ENCODE measurements around the gene MROH8. TPM values are rescaled to one million over a fixed set of nuclear protein-coding genes. Genes with fewer than 3 reads are reported as not detected.

MROH8 gene
- total and polyA plus RNA-seq, 2 of the 13 experiments (the other 11 are each of a cell fraction or from before 2014, with no cell fraction given): 2.6 to 5.5 TPM

GRCh38 chr20:37178839-37179682, at the start of gene MROH8, which contains the start of gene RPN2 (continued):
- TF ChIP-seq, protein P1, sequence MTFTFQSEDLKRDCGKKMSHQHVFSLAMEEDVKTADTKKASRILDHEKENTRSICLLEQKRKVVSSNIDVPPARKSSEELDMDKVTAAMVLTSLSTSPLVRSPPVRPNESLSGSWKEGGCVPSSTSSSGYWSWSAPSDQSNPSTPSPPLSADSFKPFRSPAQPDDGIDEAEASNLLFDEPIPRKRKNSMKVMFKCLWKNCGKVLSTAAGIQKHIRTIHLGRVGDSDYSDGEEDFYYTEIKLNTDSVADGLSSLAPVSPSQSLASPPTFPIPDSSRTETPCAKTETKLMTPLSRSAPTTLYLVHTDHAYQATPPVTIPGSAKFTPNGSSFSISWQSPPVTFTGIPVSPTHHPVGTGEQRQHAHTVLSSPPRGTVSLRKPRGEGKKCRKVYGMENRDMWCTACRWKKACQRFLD (CRISPR knock-in tag; IDR thresholded peaks at IDR 0.05; ENCODE audit: borderline replicate concordance): peak; percentile 94; the same call in 1 of the 2 replicates
- TF ChIP-seq ZNF230 (CRISPR knock-in tag; IDR thresholded peaks at IDR 0.05) (peak; percentile 88), RBM22 (optimal IDR thresholded peaks at IDR 0.05; ENCODE audit: low read length) (no peak), HMG20A (CRISPR knock-in tag; IDR thresholded peaks at IDR 0.05; ENCODE audit: borderline replicate concordance) (0 out of 2 replicates have a peak, but pooled peaks have one; percentile 4), CENPX (CRISPR knock-in tag; IDR thresholded peaks at IDR 0.05) (no peak), CENPT (CRISPR knock-in tag; IDR thresholded peaks at IDR 0.05; ENCODE audit: low read depth) (peak; percentile 68), PAF1 (CRISPR knock-in tag; IDR thresholded peaks at IDR 0.05) (no peak), PITX1 (CRISPR knock-in tag; IDR thresholded peaks at IDR 0.05) (peak; percentile 63; the same call in 1 of the 2 replicates), ATF7 (IDR thresholded peaks at IDR 0.05) (peak; percentile 92), ATF7 (CRISPR knock-in tag; IDR thresholded peaks at IDR 0.05) (no peak; the same call in 1 of the 2 replicates), ZBTB14 (CRISPR knock-in tag; IDR thresholded peaks at IDR 0.05) (peak; percentile 40; the same call in 1 of the 2 replicates), MAFK (conservative IDR thresholded peaks at IDR 0.05 in 1 of 2, IDR thresholded peaks at IDR 0.05 in 1 of 2; ENCODE audit: low read length in 2 of 2) (0 out of 4 replicates have a peak, but pooled peaks of 1 of the 2 experiments have one; percentile 4), ZNF260 (CRISPR knock-in tag; IDR thresholded peaks at IDR 0.05; ENCODE audit: borderline replicate concordance, low read depth) (no peak), SOX13 (IDR thresholded peaks at IDR 0.05) (no peak), SOX13 (CRISPR knock-in tag; conservative IDR thresholded peaks at IDR 0.05 in 1 of 2, IDR thresholded peaks at IDR 0.05 in 1 of 2) (no peak; a peak in 1 of 4 replicates)
- TF ChIP-seq, protein P2, sequence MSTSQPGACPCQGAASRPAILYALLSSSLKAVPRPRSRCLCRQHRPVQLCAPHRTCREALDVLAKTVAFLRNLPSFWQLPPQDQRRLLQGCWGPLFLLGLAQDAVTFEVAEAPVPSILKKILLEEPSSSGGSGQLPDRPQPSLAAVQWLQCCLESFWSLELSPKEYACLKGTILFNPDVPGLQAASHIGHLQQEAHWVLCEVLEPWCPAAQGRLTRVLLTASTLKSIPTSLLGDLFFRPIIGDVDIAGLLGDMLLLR (CRISPR knock-in tag; IDR thresholded peaks at IDR 0.05): no peak; the same call in 1 of the 2 replicates
- TF ChIP-seq, protein P3, sequence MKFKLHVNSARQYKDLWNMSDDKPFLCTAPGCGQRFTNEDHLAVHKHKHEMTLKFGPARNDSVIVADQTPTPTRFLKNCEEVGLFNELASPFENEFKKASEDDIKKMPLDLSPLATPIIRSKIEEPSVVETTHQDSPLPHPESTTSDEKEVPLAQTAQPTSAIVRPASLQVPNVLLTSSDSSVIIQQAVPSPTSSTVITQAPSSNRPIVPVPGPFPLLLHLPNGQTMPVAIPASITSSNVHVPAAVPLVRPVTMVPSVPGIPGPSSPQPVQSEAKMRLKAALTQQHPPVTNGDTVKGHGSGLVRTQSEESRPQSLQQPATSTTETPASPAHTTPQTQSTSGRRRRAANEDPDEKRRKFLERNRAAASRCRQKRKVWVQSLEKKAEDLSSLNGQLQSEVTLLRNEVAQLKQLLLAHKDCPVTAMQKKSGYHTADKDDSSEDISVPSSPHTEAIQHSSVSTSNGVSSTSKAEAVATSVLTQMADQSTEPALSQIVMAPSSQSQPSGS (CRISPR knock-in tag; IDR thresholded peaks at IDR 0.05): no peak; the same call in none of the 2 replicates
- TF ChIP-seq, protein P4, sequence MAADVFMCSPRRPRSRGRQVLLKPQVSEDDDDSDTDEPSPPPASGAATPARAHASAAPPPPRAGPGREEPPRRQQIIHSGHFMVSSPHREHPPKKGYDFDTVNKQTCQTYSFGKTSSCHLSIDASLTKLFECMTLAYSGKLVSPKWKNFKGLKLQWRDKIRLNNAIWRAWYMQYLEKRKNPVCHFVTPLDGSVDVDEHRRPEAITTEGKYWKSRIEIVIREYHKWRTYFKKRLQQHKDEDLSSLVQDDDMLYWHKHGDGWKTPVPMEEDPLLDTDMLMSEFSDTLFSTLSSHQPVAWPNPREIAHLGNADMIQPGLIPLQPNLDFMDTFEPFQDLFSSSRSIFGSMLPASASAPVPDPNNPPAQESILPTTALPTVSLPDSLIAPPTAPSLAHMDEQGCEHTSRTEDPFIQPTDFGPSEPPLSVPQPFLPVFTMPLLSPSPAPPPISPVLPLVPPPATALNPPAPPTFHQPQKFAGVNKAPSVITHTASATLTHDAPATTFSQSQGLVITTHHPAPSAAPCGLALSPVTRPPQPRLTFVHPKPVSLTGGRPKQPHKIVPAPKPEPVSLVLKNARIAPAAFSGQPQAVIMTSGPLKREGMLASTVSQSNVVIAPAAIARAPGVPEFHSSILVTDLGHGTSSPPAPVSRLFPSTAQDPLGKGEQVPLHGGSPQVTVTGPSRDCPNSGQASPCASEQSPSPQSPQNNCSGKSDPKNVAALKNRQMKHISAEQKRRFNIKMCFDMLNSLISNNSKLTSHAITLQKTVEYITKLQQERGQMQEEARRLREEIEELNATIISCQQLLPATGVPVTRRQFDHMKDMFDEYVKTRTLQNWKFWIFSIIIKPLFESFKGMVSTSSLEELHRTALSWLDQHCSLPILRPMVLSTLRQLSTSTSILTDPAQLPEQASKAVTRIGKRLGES (CRISPR knock-in tag; IDR thresholded peaks at IDR 0.05; ENCODE audit: borderline replicate concordance): peak; percentile 62; the same call in 1 of the 2 replicates
- TF ChIP-seq, protein P5, sequence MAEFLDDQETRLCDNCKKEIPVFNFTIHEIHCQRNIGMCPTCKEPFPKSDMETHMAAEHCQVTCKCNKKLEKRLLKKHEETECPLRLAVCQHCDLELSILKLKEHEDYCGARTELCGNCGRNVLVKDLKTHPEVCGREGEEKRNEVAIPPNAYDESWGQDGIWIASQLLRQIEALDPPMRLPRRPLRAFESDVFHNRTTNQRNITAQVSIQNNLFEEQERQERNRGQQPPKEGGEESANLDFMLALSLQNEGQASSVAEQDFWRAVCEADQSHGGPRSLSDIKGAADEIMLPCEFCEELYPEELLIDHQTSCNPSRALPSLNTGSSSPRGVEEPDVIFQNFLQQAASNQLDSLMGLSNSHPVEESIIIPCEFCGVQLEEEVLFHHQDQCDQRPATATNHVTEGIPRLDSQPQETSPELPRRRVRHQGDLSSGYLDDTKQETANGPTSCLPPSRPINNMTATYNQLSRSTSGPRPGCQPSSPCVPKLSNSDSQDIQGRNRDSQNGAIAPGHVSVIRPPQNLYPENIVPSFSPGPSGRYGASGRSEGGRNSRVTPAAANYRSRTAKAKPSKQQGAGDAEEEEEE (CRISPR knock-in tag; IDR thresholded peaks at IDR 0.05; ENCODE audit: borderline replicate concordance): no peak; the same call in 1 of the 2 replicates

Measured in HepG2 (cell line).